Left renal cortex interstitium (tissue), 4 donors: Measurements from ENCODE around the gene LAMA1. TPM values are rescaled to one million over a fixed set of nuclear protein-coding genes. Genes with fewer than 3 reads are reported as not detected.

Experiments
- DNase-seq, 4 donors: peaks; one replicate each; pipeline ENCODE4 v3.0.0-alpha.2; 2013; ENCODE audit warnings: low read depth in 4 of 4, low spot score in 2 of 4, missing footprints in 1 of 4
- polyA plus RNA-seq, 4 donors: library from polyadenylated mRNA; unstranded; fragments of 120-200 nt; gene quantifications; one replicate each; pipeline ENCODE4 v1.2.1, GENCODE V29; 2013; ENCODE audit not compliant: insufficient read length in 4 of 4

The LAMA1 gene
- polyA plus RNA-seq, 4 donors: 53.2 to 100 (median 74.0) TPM

DNA sequence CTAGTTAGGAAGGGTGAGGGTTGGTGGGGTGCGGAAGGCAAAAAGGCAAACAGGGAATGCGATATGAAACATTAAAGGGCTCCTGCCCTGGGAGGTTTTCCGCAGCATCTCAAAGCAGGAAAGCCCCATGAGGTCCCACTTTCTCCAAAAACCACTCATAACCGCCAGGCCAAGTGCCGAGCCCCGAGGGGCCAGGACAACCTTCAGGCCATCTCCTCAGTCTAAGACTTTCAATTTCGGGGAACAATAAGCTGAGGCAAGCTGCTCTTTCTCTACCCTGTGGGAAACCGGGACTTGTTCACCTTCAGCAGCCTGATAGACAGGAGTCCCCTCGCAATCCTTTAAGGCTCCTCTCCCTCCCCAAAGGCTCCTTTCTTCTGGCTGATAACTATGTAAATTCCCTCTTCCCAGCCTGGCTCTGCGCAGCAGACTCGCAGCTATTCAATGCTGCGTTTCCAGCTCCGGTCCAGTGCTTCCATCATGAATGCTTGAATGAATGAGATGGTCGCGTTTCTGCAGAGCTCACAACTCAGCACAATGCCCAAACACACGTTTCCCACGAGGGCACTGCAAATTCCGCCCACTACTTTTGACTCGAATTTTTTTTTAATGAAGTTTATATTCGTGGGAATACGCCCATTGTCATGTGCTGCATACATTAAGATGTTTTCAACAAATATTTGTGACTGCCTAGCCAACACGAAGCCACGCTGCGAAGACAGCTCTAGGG, 1.4 kb downstream of the LAMA1 start:
- DNase-seq: no peak

GRCh38 chr18:7112936-7113335, 4.7 kb downstream of the LAMA1 start:
- DNase-seq: no peak

- DNase-seq: no peak
Observed at GRCh38 chr18:7111134-7111533, 6.5 kb downstream of the LAMA1 start.

DNA sequence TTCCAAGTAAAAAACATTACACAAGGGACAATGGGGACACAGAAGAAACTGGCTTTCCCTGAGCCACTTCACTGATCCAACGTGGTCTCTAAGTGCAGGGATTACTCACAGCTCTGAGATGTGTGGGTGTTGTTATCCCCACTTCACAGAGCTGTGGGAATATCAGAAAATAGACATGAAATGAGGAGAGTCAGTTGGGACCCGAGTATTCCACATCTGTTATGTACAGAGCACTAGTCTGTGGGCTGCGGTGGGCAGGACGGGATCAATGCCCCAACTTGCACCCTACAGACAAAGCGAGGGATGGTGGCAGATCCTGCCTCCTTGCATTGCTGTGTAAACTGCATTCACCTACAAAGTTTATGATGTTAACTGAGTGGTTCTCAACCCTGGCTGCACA, 11.7 kb downstream of the LAMA1 start:
- DNase-seq: no peak

DNA sequence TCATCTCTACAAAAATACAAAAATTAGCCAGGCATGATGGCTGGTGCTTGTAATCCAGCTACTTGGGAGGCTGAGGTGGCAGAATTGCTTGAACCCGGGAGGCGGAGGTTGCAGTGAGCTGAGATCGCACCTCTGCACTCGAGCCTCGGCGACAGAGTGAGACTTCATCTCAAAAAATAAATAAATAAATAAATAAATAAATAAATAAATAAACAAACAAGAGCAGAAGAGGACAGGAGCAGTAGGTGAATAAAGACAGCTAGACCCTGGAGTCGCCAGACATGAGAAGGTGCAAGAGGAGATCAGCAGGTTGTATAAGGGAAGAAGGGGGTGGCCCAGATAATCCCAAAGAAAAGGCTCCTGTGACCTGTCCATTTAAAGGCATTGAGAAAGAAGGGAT, 12.3 kb downstream of the LAMA1 start:
- no peak for DNase-seq

- no peak for DNase-seq
Observed at GRCh38 chr18:7104649-7105048, 12.9 kb downstream of the LAMA1 start.

DNA sequence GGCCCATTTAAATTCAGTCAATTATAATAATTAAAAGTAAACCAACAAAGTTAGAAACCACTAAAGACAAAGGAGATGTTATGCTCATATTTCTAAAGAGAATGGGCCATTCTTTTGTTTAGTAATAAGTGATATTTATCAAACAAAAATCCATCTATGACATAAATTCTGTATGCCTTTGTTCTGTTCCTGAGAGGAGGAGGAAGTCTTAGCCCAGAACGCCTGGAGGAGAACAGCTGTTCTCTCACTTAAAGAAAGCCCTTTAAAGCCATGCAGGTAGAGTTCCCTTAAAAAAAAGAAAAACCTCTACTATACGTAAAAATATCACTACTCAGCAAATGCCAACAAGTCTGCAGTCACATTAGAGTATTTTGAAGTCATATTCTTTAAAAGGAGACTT, 15.5 kb downstream of the LAMA1 start:
- no peak for DNase-seq

- no peak for DNase-seq
Observed at GRCh38 chr18:7096838-7097237, 20.8 kb downstream of the LAMA1 start.

- DNase-seq: no peak
Observed at GRCh38 chr18:7094427-7094826, 23.2 kb downstream of the LAMA1 start.

- no peak for DNase-seq
Observed at GRCh38 chr18:7090771-7091170, 26.8 kb downstream of the LAMA1 start.

GRCh38 chr18:7089369-7089768, 28.2 kb downstream of the LAMA1 start:
- no peak for DNase-seq

DNA sequence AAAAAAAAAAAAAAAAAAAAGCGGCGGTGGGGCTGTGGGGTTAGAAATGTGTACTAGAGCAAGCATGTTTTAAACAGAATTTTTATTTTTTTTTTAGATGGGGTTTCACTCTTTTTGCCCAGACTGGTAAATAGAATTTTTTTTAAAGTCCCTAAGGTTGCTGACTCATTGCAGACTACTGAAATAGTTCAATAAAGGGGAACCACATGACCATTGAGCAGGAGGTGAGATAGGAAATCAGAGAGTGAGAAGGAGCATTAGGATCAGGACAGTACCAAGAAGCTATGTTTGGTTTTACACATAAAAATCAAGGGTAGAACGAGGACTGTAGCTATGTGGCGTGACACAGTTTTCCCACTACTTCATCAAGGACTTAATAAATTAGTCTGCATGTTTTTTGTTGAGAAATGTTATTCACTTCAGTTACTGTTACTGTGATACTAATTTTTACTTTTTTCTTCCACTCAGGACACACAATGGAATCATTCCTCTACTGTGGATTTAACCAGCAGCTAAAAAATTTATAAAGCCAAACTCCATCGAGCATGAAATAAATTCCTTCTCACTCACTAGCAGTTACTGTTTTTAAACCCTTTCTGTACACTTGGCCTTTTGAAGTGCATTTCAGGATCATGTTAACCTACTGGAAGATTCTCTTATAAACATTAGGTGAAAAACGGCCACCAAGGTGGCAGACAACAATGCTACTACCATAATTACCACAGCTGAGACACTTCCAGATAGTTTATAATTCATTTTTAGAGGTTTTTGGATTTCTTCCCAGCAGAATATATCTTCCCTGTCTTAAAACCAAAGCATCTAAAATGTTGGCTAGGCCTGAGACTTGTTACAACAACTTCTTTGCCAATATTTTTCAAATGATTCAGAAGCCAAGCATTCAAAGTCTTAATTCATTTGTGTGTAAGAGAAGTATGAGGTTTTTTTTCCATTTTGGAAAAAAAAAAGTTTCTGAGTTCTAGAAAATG, 33.2 kb downstream of the LAMA1 start:
- no peak for DNase-seq

GRCh38 chr18:7082671-7083070, 34.9 kb downstream of the LAMA1 start:
- no peak for DNase-seq

- no peak for DNase-seq
Observed at GRCh38 chr18:7079231-7079630, 38.4 kb downstream of the LAMA1 start.

DNA sequence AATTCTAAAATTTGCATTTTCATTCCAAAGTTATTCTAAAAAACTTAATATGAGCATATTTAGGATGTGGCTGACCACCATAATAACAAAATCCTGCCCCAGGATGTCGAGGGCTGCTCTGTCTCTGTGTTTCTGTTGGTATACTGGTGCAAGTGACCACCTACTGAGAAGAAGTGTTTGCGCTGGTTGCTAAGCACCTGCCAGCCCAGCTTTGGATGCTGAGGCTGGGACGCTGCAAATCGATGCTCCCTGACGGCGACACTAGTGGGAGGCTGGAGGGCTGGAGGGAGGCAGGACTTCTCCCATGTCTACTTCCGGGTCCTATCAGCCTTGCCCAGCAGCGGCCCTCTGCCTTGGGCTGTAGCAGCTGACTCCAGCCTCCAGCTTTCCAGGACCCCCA, 45.0 kb downstream of the LAMA1 start:
- DNase-seq: no peak

DNA sequence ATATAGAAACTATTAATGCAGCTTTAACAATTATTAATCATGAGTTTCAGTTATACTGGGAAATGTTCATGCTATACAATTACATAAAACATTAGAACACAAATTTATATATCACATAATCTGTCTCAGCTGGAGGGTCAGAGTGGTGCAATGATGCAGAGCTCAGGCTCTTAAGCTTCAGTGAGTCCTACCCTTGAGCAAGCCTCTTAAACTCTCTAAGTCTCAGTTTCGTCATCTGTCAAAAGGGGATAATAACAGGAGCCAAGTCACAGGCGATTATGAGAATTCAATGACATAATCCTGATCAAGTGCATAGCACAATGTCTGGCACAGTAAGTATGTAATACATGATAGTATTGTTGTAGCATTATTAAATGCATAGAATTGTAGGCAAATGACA, 46.0 kb downstream of the LAMA1 start:
- DNase-seq: no peak

- DNase-seq: no peak
Observed at GRCh38 chr18:7070466-7070865, 47.1 kb downstream of the LAMA1 start.

DNA sequence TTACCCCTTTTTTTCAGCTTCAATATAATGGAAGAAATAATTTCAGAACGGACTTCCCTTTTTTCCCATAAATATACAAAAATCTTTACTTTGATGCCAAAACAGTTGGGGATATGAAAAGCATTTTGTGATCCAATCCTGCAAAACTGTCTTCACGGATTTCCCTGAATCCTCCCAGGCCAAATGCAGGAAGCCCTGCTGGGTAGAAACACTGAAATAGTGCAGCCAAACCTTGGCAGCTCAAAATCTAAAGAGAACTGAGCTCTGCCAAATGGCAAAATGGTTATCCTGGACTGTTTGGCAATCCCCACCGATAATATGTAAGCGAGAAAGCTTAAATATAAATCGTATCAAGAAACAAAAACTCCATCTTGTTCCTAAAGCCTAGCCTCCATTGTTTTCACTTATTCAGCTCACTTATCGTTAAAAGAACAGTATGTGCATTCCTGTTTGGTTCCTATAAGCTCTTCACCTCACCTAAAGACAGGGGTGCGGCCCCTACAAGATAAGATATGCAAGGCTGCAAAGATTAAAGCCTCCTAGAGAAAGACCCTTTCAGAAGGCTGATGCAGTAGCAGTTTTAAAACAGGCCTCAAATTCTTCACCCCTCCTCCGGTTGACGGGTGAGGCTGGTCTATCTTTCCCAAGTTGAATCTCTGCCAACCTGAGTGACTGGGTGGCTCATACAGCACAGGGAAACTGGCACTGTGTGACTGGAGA, 48.6 kb downstream of the LAMA1 start:
- no peak for DNase-seq

GRCh38 chr18:7066965-7067555, 50.5 kb downstream of the LAMA1 start:
- no peak for DNase-seq

DNA sequence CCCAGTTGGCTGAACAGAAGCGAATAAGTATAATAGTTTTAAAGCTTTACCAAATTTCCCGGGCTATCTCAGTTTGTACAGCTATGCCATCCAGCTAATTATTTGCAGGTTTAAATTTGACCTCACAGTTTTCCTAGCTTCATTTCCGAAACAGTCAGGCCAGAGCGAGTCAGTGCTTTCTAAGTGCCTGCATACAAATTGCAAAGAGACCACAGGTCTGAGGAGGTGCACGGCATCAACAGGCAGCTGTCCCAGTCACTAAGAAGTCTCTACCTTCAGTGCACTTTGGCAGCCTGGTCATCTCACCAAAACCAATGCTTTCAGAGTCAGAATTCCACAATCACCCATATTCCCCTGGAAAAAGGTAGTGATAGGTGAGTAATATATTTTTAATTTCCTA, 51.9 kb downstream of the LAMA1 start:
- DNase-seq: no peak

GRCh38 chr18:7064346-7064745, 53.3 kb downstream of the LAMA1 start:
- DNase-seq: no peak
